Upper lobe of left lung (tissue), 4 donors: Measurements from ENCODE around the gene RPS6KA2.

Experiments used
- CTCF ChIP-seq, 6 experiments: fragments of 450-650 bp in 4 of 6; fragments of 200-600 bp in 2 of 6; sonication (generic) in 2 of 6; IDR thresholded peaks; one replicate each; pipeline ENCODE4 v1.5.1; 2016 to 2019; ENCODE audit warnings: antibody characterized with exemption in 6 of 6
- POLR2AphosphoS5 ChIP-seq, 2 donors: sonication (generic); formaldehyde crosslinking; IDR thresholded peaks; one replicate each; pipeline ENCODE4 v1.5.1; 2017; ENCODE audit warnings: antibody characterized with exemption in 2 of 2

GRCh38 chr6:166612471-166612881 is 14.6 kb downstream of the RPS6KA2 start:
- TF ChIP-seq POLR2AphosphoS5 (IDR thresholded peaks at IDR 0.05) (no peak), CTCF (IDR thresholded peaks at IDR 0.05) (no peak)
